HG03135 (cell line): ENCODE measurements around the gene ARHGEF10L.
"Not testable (repeated sequence)": the region's sequence is repeated elsewhere in the genome, so short reads cannot be mapped to it uniquely, and the experiment has no call there.

Experiments used
- ATAC-seq: cut with Tn5 transposase; IDR thresholded peaks from one replicate; pipeline ENCODE4 v1.9.1; 2021; ENCODE audit warnings: mild to moderate bottlenecking, moderate library complexity; ENCODE audit not compliant: unreplicated experiment

The ARHGEF10L gene

DNA sequence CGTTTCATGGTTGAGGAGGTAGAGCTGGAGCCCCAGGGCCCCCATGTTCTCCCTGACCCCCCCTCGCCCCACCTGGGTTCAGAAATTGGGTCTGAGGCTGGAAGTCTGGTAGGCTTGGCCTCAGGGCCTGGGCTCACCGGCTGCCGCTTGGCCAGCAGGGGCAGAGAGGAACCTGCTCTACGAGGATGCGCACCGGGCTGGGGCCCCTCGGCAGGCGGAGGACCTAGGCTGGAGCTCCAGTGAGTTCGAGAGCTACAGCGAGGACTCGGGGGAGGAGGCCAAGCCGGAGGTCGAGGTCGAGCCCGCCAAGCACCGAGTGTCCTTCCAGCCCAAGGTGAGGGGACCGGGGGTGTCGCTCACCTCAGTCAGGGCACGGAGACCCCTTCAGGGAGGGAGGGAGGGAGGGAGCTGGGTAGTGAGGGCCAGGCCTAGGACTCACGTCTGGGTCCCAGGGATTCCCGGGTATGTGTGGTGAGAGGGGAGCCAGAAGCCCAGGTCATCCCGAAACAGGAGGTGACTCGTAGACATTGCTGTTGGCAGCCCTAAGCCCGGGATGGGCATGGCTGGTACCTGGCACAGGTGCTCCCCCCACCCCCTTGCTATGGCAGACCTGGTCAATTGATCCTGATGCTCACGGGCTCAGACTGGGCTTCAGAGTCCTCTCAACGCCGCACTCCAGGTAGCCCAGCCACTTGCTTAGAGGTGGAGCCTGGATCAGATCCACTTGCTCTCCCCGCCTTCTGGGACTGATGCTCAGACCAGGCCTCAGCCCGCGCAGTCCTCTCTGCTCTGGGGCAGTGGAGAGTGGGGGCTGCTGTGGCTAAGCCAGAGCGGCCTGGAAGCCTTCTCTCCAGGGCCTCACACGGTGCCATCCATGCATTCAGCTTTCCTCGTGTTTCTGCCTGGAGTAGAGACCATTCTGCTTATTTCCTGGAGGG is 68.4 kb downstream of the ARHGEF10L start:
- ATAC-seq, result no peak

DNA sequence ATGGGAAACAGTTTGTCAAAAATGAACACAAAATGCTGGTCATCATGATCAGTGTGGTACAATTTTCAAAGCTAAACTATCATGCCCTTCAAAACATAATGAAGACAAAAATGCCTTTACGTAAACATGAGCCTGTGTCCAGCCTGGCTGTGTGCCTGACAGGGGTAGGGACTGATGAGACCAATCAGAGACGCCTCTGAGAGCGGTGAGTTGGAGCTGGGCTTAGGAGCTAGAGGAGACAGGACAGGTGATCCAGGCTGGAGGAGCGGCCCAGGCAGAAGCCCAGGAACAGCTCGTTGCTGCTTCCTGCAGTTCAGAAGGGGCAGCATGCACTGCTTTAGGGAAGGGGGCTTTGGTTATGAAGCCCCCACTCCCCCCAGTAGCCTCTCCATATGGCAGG is 70.0 kb downstream of the ARHGEF10L start:
- ATAC-seq, result no peak

GRCh38 chr1:17610085-17610484 is 70.6 kb downstream of the ARHGEF10L start:
- ATAC-seq, result no peak

GRCh38 chr1:17610713-17611112 is 71.2 kb downstream of the ARHGEF10L start:
- ATAC-seq, result no peak

DNA sequence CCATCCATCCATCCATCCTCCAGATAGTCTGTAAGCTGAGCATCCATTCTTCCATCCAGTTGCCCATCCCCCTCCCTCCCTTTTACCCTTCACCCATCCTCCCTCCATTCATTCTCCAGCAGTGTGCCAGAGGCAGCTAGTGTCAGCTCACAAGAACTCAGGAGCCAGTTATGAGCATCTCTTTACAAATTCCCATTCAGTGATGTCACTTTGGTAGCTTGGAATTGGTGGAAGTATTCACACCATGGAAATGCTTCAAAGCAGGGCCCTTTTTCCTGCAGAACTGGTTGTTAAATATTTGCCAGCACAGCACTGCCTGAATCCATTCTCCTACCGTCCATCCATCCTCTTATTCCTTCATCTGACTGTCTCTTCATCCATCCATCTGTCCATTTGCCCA is 72.5 kb downstream of the ARHGEF10L start:
- no peak for ATAC-seq

DNA sequence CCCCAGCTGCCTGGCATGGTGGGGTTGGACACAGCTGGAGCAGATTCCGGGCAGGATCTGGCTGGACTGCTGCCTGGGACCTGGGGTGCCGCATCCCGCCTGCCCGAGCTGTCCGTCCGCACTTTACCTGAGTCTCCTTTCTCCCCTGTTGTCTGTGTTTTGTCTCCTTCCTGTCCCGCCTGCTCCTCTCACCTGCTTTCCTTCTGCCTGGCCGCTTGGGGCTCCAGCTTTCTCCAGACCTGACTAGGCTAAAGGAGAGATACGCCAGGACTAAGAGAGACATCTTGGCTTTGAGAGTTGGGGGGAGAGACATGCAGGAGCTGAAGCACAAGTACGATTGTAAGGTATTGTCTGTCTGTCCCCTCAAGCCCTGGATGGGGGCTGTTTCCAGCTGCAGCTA is 73.3 kb downstream of the ARHGEF10L start:
- no peak for ATAC-seq

- ATAC-seq, result no peak
Observed at GRCh38 chr1:17614586-17614985, 75.1 kb downstream of the ARHGEF10L start.

DNA sequence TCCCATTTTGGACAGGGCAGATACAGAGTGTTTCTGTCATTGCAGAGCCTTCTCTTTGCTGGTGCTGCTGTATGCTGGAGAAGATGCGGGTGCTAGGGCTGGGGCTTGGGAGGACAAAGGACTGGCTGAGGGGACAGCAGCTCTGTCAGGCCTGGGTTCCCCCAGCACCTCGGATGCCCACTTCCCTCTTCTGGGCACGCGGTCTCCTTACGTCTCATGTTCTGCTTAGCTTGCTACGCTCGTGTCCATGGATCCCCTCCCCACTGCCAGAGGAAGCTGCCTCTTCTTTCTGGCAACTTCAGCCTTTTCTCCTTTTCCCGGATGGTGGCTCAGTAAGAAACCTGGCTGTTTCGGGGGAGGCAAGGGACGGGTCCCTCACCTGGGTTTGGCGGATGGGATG is 75.7 kb downstream of the ARHGEF10L start:
- ATAC-seq, result no peak

DNA sequence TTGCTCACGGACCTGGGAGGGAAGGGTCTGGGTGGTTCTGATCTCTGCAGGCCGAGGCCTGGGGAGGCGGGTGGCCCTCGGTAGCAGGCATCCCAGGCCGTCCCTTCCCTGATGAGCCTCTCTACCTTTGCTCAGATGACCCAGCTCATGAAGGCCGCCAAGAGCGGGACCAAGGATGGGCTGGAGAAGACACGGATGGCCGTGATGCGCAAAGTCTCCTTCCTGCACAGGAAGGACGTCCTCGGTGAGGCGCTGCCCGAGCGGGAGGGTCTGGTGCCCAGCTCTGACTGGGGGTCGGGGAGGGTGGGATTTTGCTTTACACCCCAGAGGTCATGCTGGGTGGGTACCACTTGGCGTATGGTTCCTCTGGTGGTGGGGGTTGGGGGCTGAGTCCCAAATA is 76.5 kb downstream of the ARHGEF10L start:
- no peak for ATAC-seq

DNA sequence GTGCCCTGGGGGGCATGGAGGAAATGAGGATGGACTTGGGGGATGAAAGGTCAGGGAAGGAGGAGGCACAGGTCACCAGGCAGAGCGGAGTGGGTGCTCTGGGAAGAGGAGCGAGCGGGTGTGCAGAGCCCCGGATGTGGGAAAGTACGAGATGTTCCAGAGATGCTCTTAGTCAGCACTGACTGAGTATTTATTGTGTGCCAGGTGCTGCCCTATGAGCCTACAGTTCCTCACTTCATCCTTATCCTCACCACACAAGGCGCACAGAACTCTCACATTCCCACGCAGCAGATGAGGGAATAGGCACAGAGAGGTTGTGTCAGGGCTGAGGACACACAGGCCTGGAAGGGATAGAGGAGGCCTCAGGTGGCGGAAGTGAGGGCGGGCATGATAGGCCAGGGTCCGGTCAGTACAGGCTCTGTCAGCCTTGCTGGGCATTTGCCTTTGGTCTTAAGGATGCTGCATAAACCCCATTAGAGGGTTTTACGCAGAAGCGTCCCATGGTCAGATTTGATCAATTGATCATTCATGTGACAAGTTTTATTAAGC is 77.3 kb downstream of the ARHGEF10L start:
- no peak for ATAC-seq

DNA sequence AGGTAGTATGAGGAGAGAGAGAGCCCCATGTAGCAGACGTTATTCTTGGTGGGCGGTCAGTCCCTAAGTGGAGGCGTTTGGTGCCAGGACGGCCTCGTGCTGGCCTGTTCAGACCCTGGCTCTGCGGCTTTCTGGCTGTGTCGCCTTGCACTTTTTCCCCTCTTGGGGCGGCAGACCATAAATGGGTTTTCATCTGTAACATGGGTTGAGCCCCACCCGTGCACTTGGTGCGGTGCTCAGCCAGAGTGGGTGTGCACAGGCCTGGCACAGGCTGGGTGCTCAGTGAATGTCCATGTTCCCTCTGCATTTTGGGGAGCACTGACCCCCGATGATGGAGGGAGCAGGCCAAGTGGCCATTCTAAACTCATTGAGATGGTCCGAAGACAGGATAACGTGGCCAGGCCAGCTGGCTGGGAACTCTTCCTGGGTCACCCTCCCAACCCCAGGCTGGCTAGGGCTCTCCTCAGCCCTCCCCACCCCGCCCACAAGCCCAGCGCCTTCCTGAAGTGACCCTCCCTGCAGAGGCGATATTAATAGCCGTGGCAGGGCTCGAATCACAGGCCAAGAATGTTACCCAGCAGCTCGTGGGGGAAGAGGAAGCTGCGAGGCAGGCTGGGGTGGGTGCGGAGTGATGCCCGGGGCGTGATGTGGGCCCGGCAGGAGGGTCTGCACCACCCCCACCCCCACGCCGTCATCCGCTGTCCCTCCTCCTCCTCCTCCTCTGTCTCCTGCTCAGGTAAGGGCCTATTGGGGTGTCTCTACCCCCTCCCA is 78.5 kb downstream of the ARHGEF10L start:
- no peak for ATAC-seq

DNA sequence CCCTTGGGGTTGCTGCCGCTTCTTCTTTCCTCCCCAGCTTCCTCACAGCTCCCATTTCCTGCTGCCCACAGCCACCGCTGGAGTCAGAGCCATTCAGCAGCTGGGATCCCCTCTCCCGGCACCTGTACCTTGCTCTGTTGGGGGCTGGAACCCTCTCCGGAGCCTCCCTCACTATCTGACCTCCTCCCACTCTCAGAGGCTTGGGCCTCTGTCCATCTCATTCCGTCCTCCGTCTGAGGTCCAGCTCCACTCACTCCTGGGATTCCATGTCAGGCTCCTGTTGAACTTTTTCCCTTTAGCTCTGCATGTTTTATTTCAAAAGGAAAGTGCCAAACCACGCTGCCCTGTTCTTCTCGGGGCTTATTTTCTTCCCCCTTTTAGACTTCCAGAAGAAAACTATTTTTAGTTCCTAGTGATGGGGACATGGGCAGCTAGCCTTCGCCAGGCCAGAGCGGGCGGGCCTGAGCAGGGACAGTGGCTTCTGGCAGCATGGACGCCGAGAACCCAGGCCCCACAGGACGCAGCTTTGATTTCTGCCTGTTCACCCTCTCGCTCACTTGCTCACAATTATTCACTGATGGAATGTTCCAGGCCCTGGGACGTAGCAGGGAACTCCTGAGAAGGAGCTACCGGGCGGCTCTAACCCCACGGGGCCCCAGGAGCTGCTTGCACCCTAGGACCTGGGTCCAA is 79.2 kb downstream of the ARHGEF10L start:
- ATAC-seq, result no peak

DNA sequence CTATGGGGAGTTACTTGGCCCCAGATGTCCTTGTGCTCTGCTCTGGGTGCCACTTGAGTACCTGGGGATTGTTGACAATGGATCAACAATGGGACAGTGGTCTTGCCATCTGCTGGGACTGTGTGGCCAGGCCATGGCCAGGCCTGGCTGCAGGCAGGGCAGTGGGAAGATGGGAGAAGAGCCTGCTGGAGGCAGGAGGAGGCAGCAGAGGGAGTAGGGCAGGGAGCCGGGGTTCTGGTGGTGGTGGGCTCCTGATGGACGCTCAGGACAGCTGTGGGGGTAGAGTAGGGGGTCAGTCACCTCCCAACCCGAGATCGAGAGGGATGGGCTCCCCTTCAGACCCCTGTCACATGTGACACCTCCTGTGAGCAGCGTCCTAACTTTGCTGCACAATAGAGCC is 81.0 kb downstream of the ARHGEF10L start:
- ATAC-seq, result no peak

DNA sequence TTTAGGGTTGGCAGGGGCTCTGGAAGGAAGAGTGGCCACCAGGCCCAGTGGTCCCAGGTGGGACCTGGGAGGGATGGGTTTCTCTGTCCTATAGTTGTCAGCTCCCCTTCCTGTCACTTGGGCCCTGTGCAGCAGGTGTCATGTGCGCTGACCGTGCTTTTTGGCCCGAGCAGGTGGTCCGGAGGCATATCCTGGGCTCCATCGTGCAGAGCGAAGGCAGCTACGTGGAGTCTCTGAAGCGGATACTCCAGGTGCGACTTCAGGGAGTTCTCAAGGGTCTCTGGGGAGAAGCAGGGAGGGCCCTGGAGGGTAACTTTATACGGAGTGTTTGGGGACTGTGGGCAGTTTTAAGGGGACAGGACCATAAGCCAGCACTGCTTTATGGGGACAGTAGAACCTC is 82.2 kb downstream of the ARHGEF10L start:
- ATAC-seq, result no peak

DNA sequence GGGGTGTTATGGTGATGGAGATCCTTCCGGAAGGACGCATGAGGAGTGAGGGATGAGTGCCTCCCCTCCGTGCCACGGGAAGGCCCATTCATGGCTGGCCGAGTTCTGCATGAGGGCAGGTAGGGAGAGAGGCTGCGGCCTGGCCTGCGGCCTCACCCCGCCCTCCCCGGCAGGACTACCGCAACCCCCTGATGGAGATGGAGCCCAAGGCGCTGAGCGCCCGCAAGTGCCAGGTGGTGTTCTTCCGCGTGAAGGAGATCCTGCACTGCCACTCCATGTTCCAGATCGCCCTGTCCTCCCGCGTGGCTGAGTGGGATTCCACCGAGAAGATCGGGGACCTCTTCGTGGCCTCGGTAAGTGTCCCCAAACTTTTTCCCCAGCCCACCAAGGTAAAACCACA is 83.3 kb downstream of the ARHGEF10L start:
- no peak for ATAC-seq

DNA sequence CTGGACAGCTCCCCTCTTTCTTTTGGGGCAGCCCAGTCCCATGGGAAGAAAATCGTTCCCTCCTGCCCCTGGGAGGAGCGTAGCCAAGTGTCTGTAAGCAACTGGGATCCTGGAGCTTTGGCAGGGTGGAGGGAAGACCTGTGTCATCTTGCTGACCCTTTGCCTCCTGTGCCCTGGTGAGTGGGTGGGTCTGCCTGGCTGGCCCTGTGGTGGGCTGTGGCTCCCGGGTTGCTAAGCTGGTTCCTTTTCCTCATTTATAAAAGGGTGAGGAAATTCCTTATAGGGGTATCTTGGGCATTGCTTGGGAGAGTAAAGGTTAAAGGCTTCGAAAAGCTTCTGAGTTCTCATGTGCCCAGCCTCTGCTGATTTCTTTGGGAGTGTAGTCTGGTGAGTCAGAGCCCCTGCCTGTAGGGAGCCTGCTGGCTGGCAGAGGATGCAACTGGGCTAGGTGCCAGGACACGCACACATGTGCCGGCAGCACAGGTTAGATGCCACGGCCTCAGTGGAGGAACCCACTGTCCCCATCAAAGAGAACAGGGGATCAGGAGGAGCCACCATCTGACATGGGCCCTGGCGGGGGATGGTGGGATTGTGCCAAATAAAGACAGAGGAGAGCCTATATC is 85.2 kb downstream of the ARHGEF10L start:
- no peak for ATAC-seq

DNA sequence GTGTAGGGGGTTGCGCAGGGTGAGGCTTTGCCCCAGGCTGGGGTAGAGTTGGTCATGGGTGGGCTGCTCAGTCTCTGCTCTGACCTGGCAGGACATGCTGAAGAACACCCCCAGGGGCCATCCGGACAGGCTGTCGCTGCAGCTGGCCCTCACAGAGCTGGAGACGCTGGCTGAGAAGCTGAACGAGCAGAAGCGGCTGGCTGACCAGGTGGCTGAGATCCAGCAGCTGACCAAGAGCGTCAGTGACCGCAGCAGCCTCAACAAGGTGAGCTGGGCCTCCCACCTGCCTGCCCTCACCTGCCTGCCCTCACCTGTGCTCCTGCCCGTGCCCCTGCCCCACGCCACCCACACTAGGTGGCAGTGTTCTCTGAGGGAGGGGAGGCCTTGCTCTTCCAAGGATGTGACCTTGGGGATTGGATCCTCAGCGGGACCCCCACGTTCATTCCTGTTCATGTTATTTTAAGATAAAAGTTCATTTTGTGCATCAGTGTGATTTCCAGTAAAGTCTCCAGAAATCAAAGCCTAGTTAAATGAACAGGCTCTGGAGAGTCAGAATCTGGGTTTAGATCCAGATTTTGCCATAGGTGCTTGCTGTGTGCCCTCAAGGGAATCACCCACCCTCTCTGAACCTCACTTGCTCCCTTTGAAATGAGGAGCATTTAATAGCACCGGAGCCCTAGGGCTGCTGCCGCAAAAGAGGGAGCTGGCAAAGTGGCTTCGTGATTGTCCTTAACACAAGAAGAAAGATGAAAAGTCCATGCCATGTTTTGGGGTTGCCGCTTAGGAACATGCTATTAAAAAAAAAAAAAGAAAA is 87.9 kb downstream of the ARHGEF10L start:
- ATAC-seq, result no peak

DNA sequence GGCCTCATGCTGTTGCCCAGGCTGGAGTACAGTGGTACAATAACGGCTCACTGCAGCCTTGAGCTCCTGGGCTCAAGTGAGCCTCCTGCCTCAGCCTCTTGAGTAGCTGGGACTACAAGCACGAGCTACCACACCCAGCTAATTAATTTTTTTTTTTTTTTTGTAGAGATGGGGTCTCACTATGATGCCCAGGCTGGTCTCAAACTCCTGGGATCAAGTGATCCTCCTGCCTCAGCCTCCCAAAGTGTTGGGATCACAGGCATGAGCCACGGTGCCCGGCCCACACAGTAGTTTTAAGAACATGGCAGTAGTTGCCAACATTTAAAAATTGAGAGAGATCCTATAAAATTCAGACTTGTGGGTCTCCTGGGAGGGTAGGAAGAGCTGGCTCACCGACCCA is 89.5 kb downstream of the ARHGEF10L start:
- ATAC-seq, result not testable (repeated sequence)

GRCh38 chr1:17629460-17629859 is 90.0 kb downstream of the ARHGEF10L start:
- no peak for ATAC-seq
